GM12872 (cell line): Measurements from ENCODE around the gene OR14C36.

Source experiments
- TF ChIP-seq, protein P1 (sequence below): IDR thresholded peaks from 3 replicates; pipeline ENCODE4 v1.5.1; 2011; ENCODE audit warnings: low read depth, mild to moderate bottlenecking, low read length, moderate library complexity; ENCODE audit not compliant: insufficient read depth

OR14C36 gene

DNA sequence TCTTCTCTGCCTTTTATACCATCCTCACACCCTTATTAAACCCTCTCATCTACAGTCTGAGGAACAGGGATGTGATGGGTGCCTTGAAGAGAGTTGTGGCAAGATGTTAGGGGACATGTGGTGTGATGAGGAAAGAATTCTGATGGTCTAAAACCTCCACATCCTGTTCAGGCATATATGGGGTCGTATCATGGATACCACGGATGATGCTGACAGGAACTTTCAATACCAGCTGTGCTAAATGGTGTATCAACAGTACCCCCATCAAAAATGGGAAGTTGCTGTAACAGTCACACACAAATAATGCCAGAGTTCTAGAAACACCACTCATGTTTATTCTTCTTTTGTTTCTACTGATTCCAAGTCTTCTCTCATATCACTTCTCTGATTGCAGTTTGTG, 39.9 kb downstream of the OR14C36 start:
- TF ChIP-seq, protein P1, sequence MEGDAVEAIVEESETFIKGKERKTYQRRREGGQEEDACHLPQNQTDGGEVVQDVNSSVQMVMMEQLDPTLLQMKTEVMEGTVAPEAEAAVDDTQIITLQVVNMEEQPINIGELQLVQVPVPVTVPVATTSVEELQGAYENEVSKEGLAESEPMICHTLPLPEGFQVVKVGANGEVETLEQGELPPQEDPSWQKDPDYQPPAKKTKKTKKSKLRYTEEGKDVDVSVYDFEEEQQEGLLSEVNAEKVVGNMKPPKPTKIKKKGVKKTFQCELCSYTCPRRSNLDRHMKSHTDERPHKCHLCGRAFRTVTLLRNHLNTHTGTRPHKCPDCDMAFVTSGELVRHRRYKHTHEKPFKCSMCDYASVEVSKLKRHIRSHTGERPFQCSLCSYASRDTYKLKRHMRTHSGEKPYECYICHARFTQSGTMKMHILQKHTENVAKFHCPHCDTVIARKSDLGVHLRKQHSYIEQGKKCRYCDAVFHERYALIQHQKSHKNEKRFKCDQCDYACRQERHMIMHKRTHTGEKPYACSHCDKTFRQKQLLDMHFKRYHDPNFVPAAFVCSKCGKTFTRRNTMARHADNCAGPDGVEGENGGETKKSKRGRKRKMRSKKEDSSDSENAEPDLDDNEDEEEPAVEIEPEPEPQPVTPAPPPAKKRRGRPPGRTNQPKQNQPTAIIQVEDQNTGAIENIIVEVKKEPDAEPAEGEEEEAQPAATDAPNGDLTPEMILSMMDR = no peak

DNA sequence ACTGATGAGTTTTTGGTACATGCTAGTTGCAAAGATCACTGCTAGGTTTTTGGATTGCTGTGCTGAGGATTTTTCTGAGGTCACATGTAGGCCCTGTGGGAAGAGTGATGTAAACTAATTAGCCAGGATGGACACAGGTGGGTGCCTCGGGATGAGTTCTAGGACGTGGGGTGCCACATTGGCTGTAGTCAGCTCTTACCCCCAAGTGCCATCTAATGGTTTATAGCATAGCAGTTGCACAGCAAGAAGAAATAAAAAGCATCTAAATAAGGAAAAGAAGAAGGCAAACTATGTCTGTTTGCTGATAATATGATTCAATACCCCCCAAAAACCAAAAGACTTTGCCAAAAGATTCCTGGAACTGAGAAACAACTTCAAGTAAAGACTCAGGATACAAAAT, 44.5 kb downstream of the OR14C36 start:
- TF ChIP-seq, protein P1 = no peak
